IPS-NIHi7 (cell line): ENCODE measurements around the gene C19orf47.
"Not testable (repeated sequence)": the region's sequence is repeated elsewhere in the genome, so short reads cannot be mapped to it uniquely, and the experiment has no call there.

Experiments used
- DNase-seq: peaks from one replicate; pipeline ENCODE4 v3.0.0; 2012; ENCODE audit warnings: mixed read lengths; ENCODE audit errors: extremely low spot score

Gene C19orf47

DNA sequence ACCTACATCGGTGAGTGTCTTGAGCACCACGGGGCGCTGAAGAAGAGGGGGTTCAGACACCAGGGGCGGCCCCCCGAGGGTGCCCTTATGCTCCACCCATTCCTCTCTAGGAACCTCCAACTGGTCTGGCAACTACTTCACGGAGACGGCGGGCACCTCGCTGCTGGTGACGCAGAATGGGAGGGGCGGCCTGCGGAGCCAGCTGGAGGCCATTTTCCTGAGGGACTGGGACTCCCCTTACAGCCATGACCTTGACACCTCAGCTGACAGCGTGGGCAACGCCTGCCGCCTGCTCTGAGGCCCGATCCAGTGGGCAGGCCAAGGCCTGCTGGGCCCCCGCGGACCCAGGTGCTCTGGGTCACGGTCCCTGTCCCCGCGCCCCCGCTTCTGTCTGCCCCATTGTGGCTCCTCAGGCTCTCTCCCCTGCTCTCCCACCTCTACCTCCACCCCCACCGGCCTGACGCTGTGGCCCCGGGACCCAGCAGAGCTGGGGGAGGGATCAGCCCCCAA is 29.7 kb upstream of the C19orf47 start:
- no peak for DNase-seq

DNA sequence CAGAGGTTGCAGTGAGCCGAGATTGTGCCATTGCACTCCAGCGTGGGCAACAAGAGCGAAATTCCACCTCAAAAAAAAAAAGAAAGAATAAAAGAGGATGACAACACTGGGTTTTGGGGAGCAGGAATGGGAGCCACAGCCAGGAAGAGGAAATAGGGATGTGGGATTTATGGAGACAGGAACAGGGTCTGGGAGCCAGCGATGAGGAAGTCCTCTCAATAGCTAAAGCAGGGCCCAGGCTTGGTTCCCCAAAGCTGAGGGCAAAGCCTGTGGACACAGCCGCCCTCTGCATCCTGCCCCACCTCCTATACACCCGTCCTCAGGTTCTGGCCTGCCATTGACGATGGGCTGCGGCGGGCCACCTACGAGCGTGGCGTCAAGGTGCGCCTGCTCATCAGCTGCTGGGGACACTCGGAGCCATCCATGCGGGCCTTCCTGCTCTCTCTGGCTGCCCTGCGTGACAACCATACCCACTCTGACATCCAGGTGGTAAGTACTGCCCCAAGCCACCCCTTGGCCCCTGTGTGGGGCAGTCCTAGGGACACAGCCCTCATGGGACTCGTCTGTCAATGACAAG is 28.2 kb upstream of the C19orf47 start:
- DNase-seq, result no peak

DNA sequence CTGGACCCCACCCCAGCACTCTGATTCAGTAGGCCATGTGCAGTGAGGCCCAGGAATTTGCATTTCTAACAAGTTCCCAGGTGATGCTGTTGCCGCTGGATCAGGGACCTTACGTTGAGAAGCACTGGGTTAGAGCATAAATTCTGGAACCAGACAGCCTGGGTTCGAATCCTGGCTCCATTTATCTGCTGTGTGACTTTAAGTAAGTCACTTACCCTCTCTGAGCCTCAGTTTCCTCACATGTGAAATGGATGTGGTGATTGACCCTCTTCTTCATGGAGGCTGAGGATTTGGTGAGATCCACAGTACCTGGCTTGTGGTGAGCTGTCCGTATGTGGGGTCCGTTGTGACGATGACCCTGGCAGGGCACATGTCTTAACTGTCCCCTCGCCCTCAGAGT is 25.9 kb upstream of the C19orf47 start:
- DNase-seq, result no peak

DNA sequence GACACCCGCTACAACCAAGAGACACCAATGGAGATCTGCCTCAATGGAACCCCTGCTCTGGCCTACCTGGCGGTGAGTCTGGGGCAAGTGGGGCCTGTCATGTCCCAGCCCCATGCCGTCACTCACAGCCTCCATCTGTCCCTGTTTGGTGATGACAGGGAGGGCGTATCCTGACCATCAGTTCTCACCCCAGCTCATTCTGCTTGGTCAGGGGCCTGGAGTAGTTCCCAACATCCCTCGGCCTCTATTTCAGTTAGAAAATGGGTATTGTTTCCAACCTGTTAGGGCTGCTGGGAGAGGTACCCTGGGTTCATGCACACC is 23.6 kb upstream of the C19orf47 start:
- DNase-seq, result no peak

DNA sequence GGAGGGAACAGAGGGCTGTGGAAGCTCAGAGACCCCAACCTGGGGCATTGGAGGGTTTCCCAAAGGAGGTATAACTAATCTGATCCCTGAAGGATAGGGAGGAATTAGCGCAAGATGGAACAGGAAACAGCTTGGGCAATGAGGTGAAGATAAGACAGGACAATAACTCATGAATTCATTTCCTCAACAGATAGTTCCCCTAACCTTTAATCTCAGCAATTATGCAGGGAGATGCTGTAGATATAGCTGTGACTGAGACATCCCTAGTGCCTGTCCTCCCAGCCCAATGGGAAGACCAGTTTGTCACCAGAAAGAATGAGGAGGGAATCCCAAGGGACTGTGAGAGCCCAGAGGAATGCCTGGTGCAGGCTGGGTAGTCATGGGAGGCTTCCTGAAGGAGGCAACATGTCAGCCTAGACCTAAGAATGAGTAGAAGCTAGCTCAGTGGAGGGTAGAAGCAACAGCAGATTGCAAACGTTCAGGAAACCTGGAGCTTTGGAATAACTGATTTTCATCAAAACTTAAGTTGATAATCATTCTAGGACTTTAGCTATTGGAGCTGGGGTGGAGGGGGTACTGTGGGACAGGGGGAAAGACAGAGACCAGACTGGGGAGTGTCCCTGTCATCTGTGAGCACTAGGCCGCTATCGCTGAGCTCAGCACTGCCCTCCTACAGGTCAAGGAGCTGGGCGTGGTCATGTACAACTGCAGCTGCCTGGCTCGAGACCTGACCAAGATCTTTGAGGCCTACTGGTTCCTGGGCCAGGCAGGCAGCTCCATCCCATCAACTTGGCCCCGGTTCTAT is 23.0 kb upstream of the C19orf47 start:
- no peak for DNase-seq

DNA sequence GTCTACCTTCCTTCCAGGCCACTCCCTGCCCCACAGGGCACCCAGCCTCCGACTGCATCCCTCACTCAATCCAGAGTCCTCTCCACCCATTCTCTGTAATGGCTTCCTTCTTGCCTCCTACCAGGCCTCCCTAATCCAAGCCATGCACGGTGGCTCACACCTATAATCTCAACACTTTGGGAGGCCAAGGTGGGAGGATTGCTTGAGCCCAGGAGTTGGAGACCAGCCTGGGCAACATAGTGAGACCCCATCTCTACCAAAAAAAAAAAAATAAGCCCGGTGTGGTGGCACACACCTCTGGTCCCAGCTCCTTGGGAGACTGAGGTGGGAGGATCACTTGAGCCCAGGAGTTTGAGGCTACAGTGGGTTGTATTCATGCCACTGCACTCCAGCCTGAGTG is 22.1 kb upstream of the C19orf47 start:
- not testable (repeated sequence) for DNase-seq

DNA sequence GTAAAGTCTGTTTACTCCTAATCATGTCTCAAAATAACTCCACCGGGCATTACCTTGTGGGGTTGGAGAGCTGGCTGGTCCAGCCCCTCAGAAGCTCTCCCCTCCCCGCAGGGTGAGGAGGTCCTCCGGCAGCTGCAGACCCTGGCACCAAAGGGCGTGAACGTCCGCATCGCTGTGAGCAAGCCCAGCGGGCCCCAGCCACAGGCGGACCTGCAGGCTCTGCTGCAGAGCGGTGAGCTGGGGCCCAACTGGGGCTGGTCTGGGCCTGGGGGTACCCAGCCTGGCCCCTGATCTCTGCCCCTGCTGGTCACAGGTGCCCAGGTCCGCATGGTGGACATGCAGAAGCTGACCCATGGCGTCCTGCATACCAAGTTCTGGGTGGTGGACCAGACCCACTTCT is 21.6 kb upstream of the C19orf47 start:
- no peak for DNase-seq

DNA sequence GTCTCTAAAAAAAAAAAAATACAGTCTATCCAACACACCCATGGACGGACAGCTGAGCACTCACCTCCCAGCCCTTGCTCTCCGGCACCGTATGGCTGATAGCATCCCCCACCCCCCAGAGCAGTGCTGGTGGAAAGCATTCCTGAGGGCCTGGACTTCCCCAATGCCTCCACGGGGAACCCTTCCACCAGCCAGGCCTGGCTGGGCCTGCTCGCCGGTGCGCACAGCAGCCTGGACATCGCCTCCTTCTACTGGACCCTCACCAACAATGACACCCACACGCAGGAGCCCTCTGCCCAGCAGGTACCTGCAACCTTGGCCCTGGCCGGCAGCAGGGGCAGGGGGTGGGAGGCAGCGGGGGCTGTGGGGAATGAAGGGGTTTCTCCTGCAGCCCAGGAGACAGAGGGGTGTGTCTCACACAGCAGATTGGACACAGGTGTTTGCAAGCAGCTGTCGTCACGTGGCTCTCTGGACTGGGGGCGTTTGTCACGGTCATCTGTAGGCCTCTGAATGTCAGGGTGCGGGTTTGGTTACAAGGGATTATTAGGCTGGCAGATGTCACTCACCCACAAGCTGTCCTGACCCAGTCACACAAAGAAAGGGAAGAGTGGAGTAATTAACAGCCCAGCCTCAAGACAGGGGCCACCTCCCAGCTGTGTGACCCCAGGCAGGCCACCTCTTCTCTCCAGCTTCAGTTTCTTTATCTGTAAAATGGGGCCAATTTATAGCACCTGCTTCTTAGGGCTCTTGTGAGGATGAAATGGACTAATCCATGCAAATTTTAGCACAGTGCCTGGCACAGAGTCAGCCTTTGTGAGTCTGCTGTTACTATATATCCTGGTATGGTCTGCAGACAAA is 19.6 kb upstream of the C19orf47 start:
- DNase-seq, result no peak

DNA sequence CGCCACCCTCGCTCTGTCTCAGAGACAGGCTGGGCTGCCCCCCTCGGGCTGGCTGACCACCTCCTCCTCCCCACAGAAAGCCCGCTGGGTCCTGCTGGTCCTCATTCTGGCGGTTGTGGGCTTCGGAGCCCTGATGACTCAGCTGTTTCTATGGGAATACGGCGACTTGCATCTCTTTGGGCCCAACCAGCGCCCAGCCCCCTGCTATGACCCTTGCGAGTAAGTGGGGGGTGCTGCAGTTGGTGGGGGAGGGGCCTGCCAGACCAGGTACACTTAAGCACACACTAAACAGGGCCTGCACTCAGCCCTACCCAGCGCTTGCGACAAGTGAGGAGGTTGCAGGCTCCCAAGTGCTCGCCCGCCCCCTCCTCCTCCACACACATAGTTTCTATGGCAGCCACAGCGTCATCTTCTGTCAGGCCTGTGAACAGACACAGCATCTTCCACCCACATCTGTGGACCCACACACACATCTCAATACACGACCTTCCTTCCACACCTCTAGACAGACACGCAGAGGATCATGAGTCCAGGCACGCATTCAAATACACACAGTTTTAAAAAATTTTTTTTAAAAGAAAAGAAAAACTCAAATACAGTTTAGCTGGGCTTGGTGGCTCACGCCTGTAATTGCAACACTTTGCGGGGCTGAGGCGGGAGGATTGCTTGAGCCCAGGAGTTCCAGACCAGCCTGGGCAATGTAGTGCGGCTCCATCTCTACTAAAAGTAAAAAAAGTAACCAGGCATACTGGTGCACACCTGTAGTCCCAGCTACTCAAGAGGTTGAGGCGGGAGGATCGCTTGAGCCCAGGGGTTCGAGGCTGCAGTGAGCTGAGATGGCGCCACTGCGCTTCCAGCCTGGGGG is 18.7 kb upstream of the C19orf47 start:
- peak; percentile 88 for DNase-seq

DNA sequence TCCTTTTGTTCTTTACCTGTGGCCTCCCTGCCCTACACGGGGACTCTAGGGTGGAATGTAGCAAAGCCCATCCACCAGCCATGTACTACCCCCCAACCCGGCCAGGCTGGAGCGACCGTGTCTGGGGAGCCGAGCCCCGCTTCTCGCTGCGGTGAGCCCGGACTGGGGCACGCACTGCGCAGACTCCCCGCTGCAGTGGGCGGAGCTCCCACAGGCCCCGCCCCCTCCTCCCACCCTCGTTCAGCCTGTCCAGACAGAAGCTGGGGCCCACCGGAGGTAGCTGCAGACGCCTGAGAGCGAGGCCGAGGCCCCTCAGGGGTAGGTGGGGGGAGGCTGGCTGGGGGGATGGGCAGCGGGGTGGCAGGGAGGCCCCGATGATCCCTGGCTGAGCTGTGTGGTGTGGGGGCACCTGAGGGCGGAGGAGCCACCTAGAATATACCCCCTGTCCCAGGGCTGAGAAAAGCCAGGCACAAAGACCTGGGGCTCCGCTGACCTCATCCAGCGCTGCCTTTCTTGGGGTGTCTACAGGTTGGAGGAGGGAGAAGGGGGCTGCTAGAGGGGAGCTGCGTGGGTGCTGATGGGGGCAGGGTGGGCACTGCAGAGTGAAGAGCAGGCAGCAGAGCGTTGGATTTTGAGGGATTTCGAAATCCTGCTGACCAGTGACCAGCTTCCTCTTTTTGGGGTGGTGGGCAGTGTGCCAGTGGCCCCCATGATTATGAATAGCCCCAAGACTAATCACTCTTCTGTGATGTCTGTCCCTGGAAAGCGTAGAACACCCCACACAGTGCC is 17.6 kb upstream of the C19orf47 start:
- DNase-seq, result peak; percentile 98

DNA sequence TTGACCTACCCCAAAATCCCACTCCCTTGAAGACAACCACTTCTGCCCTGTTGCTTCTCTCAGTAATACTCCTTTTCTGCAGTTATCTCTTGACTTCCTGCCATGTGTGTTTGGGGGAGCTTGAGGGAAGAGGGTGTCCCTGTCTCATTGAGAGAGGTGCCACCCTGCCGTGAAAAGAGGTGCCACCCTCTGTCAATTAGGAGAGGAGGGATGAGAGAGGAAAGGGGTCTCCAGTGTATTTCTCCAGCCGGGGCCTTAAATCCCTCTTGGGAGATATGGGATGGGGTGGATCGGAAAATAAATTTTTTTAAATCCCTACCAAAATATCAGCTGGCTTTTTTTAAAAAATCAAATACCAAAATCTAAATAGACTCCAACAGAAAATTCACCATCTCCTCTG is 16.8 kb upstream of the C19orf47 start:
- DNase-seq, result no peak

DNA sequence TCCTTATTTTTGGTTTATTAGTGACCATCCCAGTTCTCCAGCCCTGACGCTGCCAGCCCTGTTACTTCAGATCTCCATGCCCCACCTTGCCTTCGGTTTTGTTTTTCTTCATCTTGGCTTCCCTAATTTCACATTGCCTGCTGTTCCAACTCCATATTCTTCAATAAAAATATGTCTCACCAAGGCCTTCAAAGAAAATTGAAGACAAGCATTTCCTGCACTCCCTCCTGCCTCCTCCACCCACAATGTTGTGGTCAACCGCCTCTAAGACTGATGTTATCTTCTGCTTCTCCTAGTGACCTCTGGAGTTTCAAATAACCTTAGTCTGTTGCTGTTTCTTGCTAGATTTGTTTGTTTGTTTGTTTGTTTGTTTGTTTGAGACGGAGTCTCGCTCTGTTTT is 14.9 kb upstream of the C19orf47 start:
- no peak for DNase-seq

DNA sequence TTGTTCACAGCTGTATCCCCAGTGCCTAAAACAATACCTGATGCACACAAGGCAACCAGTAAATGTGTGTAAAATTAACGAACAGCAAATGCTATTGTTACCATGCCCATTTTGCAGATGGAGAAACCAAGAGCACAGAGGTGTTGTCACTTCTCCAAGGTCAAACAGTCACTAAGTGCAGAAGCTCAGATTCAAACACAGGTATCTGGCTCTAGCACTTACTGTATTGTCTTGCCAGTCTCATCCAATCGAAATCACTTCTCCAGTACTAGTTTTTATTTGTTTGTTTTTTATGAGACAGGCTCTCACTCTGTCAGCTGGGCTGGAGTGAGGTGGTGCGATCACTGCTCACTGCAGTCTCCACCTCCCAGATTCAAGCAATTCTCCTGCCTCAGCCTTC is 14.0 kb upstream of the C19orf47 start:
- no peak for DNase-seq

DNA sequence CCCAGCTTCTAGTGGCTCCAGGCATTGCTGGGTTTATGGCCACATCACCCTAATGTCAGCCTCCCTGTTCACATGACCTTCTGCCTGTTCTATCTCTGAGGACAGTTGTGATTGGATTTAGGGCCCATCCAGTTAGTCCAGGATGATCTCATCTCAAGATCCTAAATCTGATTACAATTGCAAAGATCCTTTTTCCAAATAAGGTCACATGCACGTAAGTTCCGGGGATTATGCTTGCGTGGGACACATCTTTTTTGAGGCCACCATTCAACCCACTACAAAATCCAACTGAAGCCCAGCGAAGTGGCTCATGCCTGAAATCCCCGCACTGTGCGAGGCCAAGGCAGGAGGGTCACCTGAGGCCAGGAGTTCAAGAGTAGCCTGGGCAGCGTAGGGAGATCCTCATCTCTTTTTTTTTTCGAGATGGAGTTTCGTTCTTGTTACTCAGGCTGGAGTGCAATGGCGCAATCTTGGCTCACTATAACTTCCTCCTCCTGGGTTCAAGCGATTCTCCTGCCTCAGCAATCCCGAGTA is 12.6 kb upstream of the C19orf47 start:
- DNase-seq, result no peak

DNA sequence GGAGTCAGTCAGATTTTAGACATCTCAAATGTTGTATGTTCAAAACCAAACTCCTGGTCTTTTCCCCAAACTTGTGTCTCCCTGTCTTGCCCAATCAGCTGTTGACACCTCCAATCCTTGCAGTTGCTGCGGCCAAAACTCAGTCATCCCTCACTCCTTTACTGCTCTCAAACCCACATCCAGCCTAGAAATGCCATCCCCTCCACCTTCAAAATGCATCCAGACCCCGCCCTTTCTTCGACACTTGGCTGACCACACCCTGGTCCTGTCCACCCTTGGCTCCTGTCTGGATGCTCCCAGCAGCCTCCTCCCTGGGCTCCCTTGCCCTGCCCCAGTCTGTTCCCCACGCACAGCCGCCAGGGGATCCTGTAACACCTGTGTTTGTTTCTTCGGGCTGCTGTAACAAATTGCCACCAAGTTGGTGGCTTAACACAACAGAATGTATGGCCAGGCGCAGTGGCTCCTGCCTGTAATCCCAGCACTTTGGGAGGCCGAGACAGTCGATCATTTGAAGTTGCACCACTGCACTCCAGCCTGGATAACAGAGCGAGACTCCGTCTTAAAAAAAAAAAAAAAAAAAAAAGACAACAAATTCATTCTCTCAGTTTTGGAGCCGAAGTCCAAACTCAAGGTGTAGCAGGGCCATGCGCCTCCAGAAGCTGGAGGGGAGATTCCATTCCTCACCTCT is 12.0 kb upstream of the C19orf47 start:
- DNase-seq, result no peak

DNA sequence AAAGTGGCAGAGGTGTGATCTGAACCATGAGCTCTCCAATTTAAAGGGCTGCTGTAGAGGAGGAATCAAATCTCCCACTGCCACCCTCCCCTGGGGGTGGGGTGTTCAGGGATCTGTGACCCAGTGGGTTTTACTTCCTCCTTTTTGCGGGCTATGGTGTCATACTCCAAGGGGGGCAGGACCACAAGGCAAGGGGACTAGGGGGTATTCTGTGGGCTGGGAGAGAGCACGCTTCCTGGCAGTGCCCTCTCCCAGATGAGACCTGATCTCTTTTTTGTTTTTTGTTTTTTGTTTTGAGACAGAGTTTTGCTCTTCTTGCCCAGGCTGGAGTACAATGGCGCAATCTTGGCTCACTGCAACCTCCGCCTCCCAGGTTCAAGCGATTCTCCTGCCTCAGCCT is 10.6 kb upstream of the C19orf47 start:
- DNase-seq, result no peak

DNA sequence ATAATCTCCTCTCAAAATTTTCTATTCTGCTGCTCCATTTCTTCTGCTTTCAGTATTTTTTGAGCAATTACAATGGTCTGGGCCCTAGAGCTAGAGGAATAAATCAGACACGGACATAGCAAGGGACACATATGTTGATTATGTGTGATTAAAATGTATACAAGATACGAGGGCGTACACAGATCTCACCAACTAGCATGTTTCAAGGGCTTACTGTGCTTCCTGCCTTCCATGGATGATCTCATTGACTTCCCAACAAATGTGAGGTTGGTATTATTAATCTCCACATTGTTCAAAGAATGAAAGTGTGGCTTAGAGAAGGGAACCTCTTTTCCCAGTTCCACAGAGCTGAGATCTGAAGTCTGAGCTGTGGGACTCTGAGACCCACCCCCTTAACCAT is 9.4 kb upstream of the C19orf47 start:
- DNase-seq, result no peak

DNA sequence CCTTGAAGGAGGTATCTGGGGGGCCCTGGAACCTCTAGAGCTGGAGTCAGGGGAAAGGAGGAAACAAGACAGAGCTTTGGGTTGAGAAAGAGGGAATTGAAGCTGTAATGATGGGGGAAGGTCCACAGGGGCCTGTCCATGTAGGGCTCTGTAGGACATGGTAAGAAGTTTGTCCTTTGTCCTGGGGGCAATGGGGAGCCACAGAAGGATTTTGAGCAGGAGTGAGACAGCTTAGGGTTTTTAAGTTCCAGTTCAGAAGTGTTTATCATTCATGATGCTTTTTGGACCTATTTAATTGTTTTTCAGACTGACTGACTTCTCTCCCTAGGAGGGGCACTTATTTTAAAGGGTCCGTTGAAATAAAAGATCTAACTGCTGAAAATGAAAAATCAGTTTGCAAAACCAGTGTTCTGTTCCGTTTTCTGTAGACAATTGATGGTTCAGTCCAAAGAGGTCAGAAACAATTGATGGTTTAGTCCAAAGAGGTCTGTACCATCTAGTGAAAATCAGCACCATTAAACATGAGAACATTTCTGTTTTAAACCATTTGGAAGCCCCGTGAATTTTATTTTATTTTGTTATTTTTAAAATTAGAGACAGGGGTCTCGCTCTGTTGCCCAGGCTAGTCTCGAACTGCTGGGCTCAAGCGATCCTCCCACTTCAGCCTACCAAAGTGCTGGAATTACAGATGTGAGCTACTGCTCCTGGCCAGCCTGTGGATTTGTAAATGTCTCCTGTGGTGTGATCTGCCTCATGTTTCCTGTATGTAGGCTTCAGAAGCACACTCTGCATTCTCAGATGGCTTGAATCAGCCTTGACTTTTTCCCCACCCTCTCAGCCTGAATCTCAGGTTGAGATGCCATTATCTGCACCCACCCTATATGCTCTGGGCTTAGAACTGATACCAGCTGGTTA is 8.7 kb upstream of the C19orf47 start:
- no peak for DNase-seq
